DMS53 treated with DMSO at 0.1 percent for 48 hours (cell line): ENCODE results near the gene KITLG.
"Not testable (repeated sequence)": the region's sequence is repeated elsewhere in the genome, so short reads cannot be mapped to it uniquely, and the experiment has no call there.

ENCODE experiments used
- DNase-seq: peaks from one replicate; lab custom pipeline; 2025; ENCODE audit not compliant: unreplicated experiment; lab: John Stamatoyannopoulos, UW

The KITLG gene

GRCh38 chr12:88577537-88577936 lies 2.7 kb downstream of the KITLG start:
- DNase-seq = no peak

- no peak for DNase-seq
These were observed 3.4 kb downstream of the KITLG start for GRCh38 chr12:88576866-88577265.

GRCh38 chr12:88575361-88575970 lies 4.8 kb downstream of the KITLG start:
- DNase-seq = no peak

GRCh38 chr12:88574278-88574677 lies 6.0 kb downstream of the KITLG start:
- DNase-seq = no peak

GRCh38 chr12:88573583-88573982 lies 6.7 kb downstream of the KITLG start:
- DNase-seq = no peak

GRCh38 chr12:88572781-88573549 lies 7.3 kb downstream of the KITLG start:
- DNase-seq = no peak

- DNase-seq = no peak
These were observed 8.7 kb downstream of the KITLG start for GRCh38 chr12:88571543-88571942.

GRCh38 chr12:88570103-88570502 lies 10.2 kb downstream of the KITLG start:
- DNase-seq = no peak

- DNase-seq = no peak
These were observed 13.8 kb downstream of the KITLG start for GRCh38 chr12:88566430-88566829.

GRCh38 chr12:88562846-88563582 lies 17.3 kb downstream of the KITLG start:
- DNase-seq = no peak

GRCh38 chr12:88562151-88562550 lies 18.1 kb downstream of the KITLG start:
- no peak for DNase-seq

GRCh38 chr12:88559772-88560171 lies 20.5 kb downstream of the KITLG start:
- DNase-seq = no peak

GRCh38 chr12:88559199-88559598 lies 21.1 kb downstream of the KITLG start:
- no peak for DNase-seq

- no peak for DNase-seq
These were observed 21.9 kb downstream of the KITLG start for GRCh38 chr12:88558340-88558867.

GRCh38 chr12:88556213-88556774 lies 24.0 kb downstream of the KITLG start:
- no peak for DNase-seq

- peak; percentile 39 for DNase-seq
These were observed 26.2 kb downstream of the KITLG start for GRCh38 chr12:88553941-88554658.

- DNase-seq = no peak
These were observed 27.6 kb downstream of the KITLG start for GRCh38 chr12:88552610-88553079.

- DNase-seq = no peak
These were observed 30.3 kb downstream of the KITLG start for GRCh38 chr12:88549929-88550328.

- DNase-seq = not testable (repeated sequence)
These were observed 32.3 kb downstream of the KITLG start for GRCh38 chr12:88547949-88548348.

GRCh38 chr12:88546853-88547252 lies 33.4 kb downstream of the KITLG start:
- DNase-seq = no peak

GRCh38 chr12:88546226-88546625 lies 34.0 kb downstream of the KITLG start:
- DNase-seq = no peak
